ENCODE results near the gene TYMP.

Gene TYMP

GRCh38 chr22:50551160-50551752, 21.4 kb upstream of the TYMP start:
- H3K4me3 ChIP-seq (ENCODE audit: low read depth, low read length): no peak overlapping the region
- in situ Hi-C loops (cut with HindIII; ENCODE audit: low sequenced_read_pairs): no loop called here
- no peak for DNase-seq (ENCODE audit: low read depth)
- TF ChIP-seq, protein P1, sequence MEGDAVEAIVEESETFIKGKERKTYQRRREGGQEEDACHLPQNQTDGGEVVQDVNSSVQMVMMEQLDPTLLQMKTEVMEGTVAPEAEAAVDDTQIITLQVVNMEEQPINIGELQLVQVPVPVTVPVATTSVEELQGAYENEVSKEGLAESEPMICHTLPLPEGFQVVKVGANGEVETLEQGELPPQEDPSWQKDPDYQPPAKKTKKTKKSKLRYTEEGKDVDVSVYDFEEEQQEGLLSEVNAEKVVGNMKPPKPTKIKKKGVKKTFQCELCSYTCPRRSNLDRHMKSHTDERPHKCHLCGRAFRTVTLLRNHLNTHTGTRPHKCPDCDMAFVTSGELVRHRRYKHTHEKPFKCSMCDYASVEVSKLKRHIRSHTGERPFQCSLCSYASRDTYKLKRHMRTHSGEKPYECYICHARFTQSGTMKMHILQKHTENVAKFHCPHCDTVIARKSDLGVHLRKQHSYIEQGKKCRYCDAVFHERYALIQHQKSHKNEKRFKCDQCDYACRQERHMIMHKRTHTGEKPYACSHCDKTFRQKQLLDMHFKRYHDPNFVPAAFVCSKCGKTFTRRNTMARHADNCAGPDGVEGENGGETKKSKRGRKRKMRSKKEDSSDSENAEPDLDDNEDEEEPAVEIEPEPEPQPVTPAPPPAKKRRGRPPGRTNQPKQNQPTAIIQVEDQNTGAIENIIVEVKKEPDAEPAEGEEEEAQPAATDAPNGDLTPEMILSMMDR (IDR thresholded peaks at IDR 0.05; ENCODE audit: low read depth, low read length, missing control alignments): no peak

- TF ChIP-seq, protein P1 (IDR thresholded peaks at IDR 0.05; ENCODE audit: low read depth, low read length, missing control alignments): no peak
- no peak for DNase-seq (ENCODE audit: low read depth)
- H3K4me3 ChIP-seq (ENCODE audit: low read depth, low read length): no peak overlapping the region
- in situ Hi-C loops (cut with HindIII; ENCODE audit: low sequenced_read_pairs): no loop called here
These were observed 20.6 kb upstream of the TYMP start for GRCh38 chr22:50550395-50550794.

DNA sequence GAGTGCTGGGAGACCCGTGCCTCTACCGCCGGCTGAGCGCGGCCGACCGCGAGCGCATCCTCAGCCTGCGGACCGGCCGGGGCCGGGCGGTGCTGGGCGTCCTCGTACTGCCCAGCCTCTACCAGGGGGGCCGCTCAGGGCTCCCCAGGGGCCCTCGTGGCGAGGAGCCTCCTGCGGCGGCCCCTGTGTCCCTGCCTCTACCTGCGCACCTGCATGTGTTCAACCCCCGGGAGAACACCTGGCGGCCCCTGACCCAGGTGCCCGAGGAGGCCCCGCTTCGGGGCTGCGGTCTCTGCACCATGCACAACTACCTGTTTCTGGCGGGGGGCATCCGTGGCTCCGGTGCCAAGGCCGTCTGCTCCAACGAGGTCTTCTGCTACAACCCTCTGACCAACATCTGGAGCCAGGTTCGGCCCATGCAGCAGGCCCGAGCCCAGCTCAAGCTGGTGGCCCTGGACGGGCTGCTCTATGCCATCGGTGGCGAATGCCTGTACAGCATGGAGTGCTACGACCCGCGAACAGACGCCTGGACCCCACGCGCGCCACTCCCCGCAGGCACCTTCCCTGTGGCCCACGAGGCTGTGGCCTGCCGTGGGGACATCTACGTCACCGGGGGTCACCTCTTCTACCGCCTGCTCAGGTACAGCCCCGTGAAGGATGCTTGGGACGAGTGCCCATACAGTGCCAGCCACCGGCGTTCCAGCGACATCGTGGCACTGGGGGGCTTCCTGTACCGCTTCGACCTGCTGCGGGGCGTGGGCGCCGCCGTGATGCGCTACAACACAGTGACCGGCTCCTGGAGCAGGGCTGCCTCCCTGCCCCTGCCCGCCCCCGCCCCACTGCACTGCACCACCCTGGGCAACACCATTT, 19.3 kb upstream of the TYMP start:
- in situ Hi-C loops (cut with HindIII; ENCODE audit: low sequenced_read_pairs): no loop called here
- TF ChIP-seq, protein P1 (IDR thresholded peaks at IDR 0.05; ENCODE audit: low read depth, low read length, missing control alignments): no peak
- no peak overlapping the region for H3K4me3 ChIP-seq (ENCODE audit: low read depth, low read length)

GRCh38 chr22:50548040-50548920, 18.5 kb upstream of the TYMP start:
- DNase-seq (ENCODE audit: low read depth): no peak
- in situ Hi-C loops (cut with HindIII; ENCODE audit: low sequenced_read_pairs): no loop called here
- H3K4me3 ChIP-seq (ENCODE audit: low read depth, low read length): no peak overlapping the region
- TF ChIP-seq, protein P1 (IDR thresholded peaks at IDR 0.05; ENCODE audit: low read depth, low read length, missing control alignments): no peak

More for the DNA sequence above, 19.3 kb upstream of the TYMP start:
- no peak for DNase-seq (ENCODE audit: low read depth)

DNA sequence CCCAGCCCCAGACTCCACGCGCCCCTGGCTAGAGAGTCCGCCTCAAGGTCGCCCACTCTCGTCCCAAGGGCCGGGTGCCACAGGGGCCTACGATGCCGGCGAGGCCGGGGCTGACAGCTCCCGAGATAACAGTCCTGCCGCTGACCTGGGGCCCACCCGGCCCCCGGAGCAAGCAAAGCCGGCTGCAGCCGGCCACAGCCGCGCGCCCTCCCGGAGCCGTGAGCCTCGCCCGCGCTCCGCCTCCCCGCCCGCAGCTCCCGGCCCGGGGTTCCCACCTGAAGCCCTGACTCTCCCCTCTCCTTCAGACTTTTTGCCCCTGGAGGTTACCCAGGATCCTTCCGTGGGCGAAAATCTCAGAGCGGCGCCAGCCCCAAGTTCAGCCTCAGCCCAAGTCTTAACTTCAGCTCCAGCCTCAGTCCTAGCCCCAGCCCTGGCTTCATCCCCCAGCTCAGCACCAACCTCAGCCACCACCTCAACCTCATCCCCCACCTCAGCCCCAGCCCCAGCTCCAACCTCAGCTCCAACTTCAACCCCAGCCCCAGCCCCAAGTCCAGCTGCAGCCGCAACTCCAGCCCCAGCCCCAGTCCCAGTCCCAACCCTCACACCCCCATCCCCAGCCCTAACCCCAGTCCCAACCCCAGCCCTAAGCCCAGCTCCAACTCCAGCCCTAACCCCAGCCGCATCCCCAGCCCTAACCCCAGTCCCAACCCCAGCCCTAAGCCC, 17.6 kb upstream of the TYMP start:
- no peak overlapping the region for H3K4me3 ChIP-seq (ENCODE audit: low read depth, low read length)
- in situ Hi-C loops (cut with HindIII; ENCODE audit: low sequenced_read_pairs): no loop called here
- no peak for DNase-seq (ENCODE audit: low read depth)
- TF ChIP-seq, protein P1 (IDR thresholded peaks at IDR 0.05; ENCODE audit: low read depth, low read length, missing control alignments): no peak
